Stimulated activated CD8-positive, alpha-beta memory T cell treated with anti-CD3 and anti-CD28 coated beads, Interleukin-7, amount 100 ng/mL, for 24 hours (primary cell): ENCODE measurements around the gene ZNF354C.

Source experiments
- DNase-seq: peaks from one replicate; pipeline ENCODE4 v3.0.0-alpha.2; 2020; ENCODE audit warnings: low read depth

The ZNF354C gene

GRCh38 chr5:179113945-179114641, 53.9 kb downstream of the ZNF354C start:
- no peak for DNase-seq

- no peak for DNase-seq
Observed at GRCh38 chr5:179114756-179115155, 54.6 kb downstream of the ZNF354C start.

- DNase-seq: no peak
Observed at GRCh38 chr5:179115307-179115706, 55.1 kb downstream of the ZNF354C start.

- no peak for DNase-seq
Observed at GRCh38 chr5:179115845-179116524, 55.8 kb downstream of the ZNF354C start.

- DNase-seq: no peak
Observed at GRCh38 chr5:179118338-179118737, 58.2 kb downstream of the ZNF354C start.

- DNase-seq: no peak
Observed at GRCh38 chr5:179118756-179119414, 58.7 kb downstream of the ZNF354C start.

DNA sequence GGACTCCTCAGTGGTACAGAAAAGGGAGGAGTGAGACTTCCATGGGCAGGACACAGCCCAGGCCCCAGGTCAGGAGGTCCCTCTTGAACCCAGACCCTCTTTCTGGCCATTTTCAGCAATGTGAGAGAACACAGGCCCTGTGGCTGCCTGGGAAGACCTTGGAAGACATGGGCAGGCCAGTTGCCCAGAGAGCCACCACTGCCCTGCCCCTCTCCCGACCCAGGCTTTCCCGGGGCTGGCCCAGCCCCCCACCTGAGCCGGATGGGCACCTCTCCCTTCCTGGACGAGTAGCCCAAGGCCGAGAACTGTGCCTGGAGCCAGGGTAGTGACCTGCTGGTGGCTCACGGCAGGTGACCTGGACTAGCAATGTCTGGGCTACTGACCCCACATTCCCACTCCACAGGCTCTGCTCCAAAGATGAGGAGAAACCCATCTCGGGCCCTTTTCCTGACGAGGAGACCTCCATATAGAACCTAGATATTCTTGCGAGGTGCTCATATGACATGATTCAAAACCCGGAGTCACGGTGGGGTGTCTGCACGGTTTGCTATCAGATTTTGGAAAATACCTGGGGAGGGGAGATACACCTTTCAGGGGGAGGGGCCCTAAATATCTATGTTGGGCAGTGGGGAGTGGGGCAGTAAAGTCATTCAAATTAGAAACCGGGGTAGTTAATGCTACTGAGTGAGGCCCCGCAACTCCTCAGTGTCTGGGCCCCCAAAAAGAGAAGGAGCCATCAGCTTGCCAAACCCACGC, 59.4 kb downstream of the ZNF354C start:
- no peak for DNase-seq

- DNase-seq: no peak
Observed at GRCh38 chr5:179120421-179120861, 60.3 kb downstream of the ZNF354C start.

- no peak for DNase-seq
Observed at GRCh38 chr5:179120951-179121666, 60.9 kb downstream of the ZNF354C start.

- DNase-seq: no peak
Observed at GRCh38 chr5:179121667-179122111, 61.5 kb downstream of the ZNF354C start.

DNA sequence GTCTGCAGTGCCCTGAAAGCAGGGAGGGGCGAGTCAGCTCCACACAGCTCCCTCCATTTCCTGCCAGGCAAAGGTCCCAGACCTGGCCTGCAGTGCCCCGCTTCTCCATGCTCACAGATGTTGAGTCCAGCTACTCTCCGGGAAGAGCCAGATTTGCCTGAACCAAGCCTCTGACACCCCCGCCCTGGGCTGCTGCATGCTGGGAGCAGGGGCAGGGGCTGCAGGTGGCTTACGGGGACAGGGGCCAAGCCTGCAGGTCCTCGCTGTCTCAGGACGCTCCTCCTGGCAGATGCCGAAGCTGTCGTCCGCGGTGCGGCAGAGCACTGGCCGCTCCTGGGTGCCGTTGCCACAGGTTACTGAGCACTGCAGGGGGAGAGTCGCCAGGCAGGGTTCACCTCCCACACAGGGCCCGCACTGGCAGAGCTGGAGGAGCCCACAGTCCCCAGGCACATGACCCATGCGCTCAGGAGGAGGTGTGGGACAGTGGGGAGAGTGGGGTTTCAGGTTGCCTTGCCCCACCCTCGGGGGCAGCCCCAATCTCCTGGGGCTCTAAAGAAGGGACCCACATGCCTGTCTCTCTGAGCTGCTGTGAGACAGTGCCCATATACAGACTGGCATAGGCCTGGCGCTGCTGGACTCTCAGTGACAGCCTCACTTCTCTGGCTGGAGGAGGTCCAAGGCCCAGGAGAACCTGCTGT, 62.4 kb downstream of the ZNF354C start:
- no peak for DNase-seq

GRCh38 chr5:179123109-179123426, 62.9 kb downstream of the ZNF354C start:
- no peak for DNase-seq

GRCh38 chr5:179123491-179124272, 63.5 kb downstream of the ZNF354C start:
- DNase-seq: no peak

GRCh38 chr5:179124273-179124852, 64.2 kb downstream of the ZNF354C start:
- no peak for DNase-seq

- no peak for DNase-seq
Observed at GRCh38 chr5:179124853-179125788, 64.9 kb downstream of the ZNF354C start.

DNA sequence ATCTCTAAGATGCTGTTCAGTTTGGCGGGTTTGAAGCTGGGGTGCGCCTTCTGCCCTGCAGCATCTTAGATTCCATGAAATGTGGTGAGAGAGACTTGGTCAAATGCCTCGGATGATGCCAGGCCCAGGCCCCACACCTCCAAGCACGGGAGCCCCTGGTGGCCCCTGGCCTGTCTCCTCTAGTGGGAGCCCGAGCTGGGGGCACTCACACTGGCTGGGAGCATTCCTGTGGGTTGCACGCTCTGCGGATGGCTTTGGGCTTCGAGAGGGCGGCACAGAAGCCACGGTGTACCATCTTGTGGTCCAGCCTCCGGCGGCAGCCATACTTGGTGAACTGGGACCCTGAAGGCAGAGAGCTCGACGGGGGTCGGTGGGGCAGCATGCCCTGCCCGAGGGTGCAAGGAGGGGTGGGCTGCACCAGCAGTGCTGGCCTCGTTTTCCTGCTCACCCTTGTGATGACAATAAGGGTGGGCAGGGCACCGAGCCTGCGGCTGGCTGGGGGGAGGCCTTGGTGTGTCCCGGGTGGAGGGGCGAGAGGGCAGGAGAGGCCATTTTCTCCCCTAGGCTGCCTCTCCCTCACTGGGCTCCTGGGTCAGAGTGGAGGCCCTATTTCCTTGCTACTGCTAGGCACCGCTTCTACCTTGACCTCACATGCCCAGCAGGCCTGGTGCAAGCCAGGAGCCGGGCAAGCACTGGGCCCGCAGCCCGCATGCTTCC, 65.8 kb downstream of the ZNF354C start:
- no peak for DNase-seq

DNA sequence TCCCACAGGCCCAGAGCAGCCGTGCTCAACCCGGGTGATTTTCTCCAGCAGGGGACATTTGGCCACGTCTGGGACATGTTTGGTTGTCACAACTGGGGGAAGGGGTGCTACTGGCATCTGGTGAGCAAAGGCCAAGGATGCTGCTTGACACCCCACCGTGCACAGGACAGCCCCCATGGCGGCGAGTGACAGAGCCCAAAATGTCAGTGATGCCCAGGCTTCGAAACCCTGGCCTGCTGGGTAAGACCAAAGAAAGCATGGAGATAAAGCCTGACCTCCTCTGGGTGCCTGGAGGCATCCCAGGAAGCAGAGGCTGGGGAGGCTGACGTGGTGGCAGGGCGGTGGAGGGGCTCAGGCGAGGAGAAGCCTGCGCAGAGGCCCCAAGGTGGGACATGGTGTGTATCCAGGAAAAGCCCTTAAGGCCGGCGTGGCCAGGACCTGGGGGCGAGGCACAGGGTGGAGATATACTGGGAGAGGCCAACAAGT, 66.4 kb downstream of the ZNF354C start:
- DNase-seq: no peak
